Stomach (tissue), 4 donors: ENCODE results near the gene USHBP1.

Experiments used
- EP300 ChIP-seq: sonication (generic); formaldehyde crosslinking; IDR thresholded peaks from one replicate; pipeline ENCODE4 v1.6.1; 2017; ENCODE audit warnings: antibody characterized with exemption
- POLR2A ChIP-seq, 4 donors: fragments of 450-650 bp; IDR thresholded peaks; one replicate each; pipeline ENCODE4 v1.6.1; 2016; ENCODE audit warnings: antibody characterized with exemption in 4 of 4, control low read depth in 2 of 4, mild to moderate bottlenecking in 1 of 4, moderate library complexity in 1 of 4
- POLR2AphosphoS5 ChIP-seq, 3 donors: sonication (generic); formaldehyde crosslinking; IDR thresholded peaks; one replicate each; pipeline ENCODE4 v1.6.1; 2016; ENCODE audit warnings: antibody characterized with exemption in 3 of 3
- TF ChIP-seq, protein P1 (sequence below), 7 experiments: fragments of 450-650 bp in 4 of 7; fragments of 200-600 bp in 3 of 7; sonication (generic) in 3 of 7; IDR thresholded peaks; one replicate each; pipeline ENCODE4 v1.5.1; 2016 to 2019; ENCODE audit warnings: antibody characterized with exemption in 7 of 7, control low read depth in 2 of 7, mild to moderate bottlenecking in 1 of 7

DNA sequence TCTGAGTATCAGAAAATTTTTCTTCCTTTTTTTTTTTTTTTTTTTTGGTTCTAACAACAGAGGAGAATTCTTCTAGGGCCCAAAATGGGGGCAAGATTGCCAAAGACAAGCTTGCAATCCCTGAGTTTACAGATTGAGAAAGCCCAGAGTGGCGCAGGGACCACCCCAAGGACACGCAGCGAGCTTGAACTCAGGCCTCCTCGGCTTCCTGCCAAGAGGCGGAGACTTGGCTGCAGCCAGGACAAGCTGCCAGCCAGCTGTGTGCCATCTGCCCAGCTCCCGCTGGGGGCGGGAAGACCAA lies 40.6 kb upstream of the USHBP1 start:
- TF ChIP-seq POLR2A (IDR thresholded peaks at IDR 0.05) = no peak
- TF ChIP-seq, protein P1, sequence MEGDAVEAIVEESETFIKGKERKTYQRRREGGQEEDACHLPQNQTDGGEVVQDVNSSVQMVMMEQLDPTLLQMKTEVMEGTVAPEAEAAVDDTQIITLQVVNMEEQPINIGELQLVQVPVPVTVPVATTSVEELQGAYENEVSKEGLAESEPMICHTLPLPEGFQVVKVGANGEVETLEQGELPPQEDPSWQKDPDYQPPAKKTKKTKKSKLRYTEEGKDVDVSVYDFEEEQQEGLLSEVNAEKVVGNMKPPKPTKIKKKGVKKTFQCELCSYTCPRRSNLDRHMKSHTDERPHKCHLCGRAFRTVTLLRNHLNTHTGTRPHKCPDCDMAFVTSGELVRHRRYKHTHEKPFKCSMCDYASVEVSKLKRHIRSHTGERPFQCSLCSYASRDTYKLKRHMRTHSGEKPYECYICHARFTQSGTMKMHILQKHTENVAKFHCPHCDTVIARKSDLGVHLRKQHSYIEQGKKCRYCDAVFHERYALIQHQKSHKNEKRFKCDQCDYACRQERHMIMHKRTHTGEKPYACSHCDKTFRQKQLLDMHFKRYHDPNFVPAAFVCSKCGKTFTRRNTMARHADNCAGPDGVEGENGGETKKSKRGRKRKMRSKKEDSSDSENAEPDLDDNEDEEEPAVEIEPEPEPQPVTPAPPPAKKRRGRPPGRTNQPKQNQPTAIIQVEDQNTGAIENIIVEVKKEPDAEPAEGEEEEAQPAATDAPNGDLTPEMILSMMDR (IDR thresholded peaks at IDR 0.05) = no peak
- TF ChIP-seq POLR2AphosphoS5 (IDR thresholded peaks at IDR 0.05) = no peak
- TF ChIP-seq EP300 = peak; percentile 36
